Fibroblast of pulmonary artery (primary cell): Measurements from ENCODE around the gene ANO1.

Experiments used
- DNase-seq: peaks from one replicate; pipeline ENCODE4 v3.0.0-alpha.2; 2010; ENCODE audit warnings: low read depth
- H3K4me3 ChIP-seq: replicated peaks from 2 replicates; pipeline ENCODE4 v1.5.1; 2011; ENCODE audit warnings: low read depth, mild to moderate bottlenecking, control low read depth, low read length, moderate library complexity
- TF ChIP-seq, protein P1 (sequence below): IDR thresholded peaks from 2 replicates; pipeline ENCODE4 v1.5.1; 2011; ENCODE audit warnings: mild to moderate bottlenecking, control low read depth, low read length, inconsistent platforms; ENCODE audit errors: missing control alignments

The ANO1 gene

DNA sequence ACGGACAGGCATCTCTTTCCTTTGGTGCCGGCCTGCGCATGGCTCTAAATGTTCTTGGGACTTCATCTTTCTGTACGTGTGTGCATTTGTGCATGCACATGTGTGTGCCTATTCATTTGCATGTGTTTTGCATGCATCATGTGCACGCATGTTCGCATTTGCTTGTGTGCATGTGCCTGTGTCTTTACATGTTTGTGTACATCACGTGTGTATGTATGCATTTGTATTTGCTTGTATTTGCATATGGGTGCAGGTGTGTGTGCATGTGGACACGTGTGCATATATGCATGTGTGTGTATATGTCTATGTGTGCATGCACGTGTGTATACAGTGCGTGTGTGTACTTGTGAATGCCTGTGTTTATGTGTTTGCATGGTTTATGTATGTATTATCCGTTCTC is 111.5 kb downstream of the ANO1 start:
- DNase-seq = no peak
- H3K4me3 ChIP-seq = no peak overlapping the region
- TF ChIP-seq, protein P1, sequence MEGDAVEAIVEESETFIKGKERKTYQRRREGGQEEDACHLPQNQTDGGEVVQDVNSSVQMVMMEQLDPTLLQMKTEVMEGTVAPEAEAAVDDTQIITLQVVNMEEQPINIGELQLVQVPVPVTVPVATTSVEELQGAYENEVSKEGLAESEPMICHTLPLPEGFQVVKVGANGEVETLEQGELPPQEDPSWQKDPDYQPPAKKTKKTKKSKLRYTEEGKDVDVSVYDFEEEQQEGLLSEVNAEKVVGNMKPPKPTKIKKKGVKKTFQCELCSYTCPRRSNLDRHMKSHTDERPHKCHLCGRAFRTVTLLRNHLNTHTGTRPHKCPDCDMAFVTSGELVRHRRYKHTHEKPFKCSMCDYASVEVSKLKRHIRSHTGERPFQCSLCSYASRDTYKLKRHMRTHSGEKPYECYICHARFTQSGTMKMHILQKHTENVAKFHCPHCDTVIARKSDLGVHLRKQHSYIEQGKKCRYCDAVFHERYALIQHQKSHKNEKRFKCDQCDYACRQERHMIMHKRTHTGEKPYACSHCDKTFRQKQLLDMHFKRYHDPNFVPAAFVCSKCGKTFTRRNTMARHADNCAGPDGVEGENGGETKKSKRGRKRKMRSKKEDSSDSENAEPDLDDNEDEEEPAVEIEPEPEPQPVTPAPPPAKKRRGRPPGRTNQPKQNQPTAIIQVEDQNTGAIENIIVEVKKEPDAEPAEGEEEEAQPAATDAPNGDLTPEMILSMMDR = no peak

DNA sequence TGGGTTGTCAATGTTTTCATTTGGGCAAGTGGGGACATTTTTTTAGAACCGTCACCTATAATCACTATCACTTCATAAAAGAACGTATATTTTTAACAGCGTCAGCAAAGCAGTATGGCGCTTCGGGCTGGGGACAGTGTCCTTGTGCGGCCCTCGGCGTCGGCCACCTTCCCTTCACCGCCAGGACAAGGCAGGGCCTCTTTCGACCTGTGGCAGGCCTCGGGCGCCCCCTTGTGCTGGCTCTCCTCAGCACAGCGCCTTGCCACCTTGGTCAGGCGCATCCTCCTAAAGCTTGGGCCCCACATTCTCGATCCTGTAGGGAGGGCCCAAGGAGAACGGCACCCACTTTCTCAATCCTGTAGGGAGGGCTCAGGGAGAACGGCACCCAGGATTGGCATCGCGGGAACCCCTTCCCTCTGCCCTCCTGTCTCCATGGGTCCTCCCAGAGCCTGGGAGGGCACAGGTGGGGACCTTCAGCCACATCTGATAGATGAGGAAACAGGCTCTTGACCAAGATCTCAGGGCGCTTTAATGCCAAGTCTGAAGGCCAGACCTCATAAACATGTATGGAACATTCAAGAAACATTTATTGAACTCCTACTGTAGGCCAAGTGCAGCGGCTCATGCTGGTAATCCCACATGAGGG is 113.5 kb downstream of the ANO1 start:
- DNase-seq = peak; percentile 59
- TF ChIP-seq, protein P1 = peak; percentile 79
- no peak overlapping the region for H3K4me3 ChIP-seq

DNA sequence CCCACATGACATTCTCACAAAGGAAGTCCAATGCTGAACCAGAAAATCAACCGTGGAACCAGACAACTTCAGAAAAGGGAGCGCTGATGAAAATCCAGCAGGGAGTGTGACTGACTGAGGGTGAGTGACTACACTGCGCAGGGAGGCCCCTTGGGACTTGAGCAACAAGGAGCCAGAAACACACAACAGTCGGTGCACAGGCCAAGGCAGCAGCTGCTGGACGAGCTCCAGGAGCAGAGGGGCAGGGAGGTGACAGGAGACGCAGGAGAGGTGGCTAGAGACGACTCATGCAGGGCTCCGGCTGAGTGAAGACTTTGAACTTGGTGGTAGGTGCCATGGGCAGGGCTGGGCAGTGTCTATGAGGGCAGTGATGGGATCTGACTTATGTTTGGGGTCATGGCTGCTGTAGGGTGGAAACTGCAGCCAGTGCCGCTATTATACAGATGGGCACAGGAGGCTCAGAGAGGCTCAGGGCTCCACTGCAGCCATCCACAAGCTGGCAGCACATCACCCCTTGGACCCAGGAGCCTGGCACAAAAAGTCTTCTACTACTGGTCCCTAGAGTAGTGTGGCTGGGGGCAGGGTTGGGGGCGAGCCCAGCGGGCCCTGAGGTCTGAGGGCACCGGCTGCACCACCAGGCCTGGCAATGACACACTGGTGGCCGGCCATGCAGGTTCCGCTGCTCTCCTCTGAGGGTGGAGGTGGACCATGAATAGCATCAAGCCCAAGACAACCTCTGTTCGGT is 114.7 kb downstream of the ANO1 start:
- TF ChIP-seq, protein P1 = no peak
- H3K4me3 ChIP-seq = no peak overlapping the region
- DNase-seq = no peak

DNA sequence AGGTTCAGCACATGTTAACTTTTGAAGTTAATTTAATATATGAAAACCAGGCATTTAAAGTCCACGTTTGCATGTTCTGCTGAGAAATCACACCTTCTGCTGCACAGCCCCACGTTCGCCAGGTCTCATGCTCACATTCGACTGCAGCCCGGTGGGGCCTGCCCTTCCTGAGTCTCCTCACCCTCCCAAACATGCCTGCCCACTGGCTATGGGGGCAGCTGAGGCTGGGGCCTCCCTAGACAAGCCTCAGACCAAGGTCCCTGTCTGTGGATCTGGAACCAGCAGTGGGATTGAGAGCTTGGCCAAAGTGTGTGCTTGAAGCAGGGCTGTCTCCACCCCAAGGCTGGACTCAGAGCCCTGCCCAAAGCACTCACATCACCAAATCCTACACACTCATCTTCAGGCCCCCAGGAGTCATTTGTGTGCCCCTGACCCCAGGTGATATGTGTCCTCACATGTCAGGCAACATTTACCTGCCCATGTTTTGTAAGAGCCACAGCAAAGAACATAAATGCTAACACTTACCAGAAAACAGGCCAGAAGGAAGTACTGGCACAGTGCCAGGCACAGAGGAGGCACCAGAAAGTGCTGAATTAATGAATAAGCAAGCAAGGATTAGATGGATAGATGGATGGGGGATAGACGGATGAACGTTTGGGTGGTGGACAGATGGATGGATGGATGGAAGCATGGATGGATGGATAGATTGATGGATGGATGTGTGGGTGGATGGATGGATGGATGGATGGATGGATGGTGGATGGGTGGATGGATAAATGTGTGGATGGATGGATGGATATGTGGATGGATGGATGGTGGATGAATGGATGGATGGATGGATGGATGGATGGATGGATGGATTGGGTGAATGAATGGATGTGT is 115.5 kb downstream of the ANO1 start:
- no peak for DNase-seq
- TF ChIP-seq, protein P1 = no peak
- H3K4me3 ChIP-seq = no peak overlapping the region

DNA sequence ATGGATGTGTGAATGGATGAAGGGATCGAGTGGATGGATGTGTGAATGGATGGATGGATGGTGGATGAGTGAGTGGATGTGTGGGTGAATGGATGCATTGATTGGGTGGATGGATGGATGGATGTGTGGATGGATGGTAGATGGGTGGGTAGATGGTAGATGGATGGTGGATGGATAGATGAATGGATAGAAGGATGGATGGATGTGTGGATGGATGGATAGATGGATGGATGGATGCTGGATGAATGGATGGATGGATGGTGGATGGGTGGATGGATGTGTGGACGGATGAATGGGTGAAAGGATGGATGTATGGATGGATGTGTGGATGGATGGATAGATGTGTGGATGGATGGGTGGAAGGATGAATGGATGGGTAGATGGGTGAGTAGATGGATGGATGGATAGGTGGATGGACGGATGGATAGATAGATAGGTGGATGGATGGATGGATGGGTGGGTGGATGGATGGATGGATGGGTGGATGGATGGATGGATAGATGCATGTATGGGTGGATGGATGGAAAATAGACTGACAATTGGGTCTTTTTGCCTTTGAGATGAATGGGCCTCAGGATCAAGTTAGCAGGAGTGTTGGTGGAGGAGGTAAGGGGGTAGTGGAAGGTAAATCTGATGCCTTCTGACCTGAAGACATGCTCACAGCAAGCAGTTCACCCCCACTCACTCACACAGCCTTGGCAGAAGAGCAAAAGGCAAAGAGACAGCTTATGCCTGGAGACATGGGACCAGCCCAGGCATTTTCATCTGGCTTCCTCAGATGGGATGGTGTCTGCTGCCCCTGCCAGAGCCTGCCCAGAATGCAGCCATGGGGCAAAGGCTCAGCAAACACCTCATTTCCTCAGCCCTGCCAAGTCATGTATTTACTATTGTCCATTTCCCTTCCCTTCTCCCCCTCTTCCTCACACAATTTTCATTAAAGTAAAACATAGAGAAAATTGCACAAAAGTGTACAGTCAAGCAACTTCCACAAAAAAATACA is 117.0 kb downstream of the ANO1 start:
- H3K4me3 ChIP-seq = no peak overlapping the region
- TF ChIP-seq, protein P1 = no peak
- DNase-seq = no peak
